ENCODE results near the gene ATP5MK. TPM values are rescaled to one million over a fixed set of nuclear protein-coding genes. Genes with fewer than 3 reads are reported as not detected.
"Not testable (repeated sequence)": the region's sequence is repeated elsewhere in the genome, so short reads cannot be mapped to it uniquely, and the experiment has no call there.

Gene ATP5MK
- total and polyA plus RNA-seq, 12 donors = 936 to 3,857 (median 1,276) TPM

DNA sequence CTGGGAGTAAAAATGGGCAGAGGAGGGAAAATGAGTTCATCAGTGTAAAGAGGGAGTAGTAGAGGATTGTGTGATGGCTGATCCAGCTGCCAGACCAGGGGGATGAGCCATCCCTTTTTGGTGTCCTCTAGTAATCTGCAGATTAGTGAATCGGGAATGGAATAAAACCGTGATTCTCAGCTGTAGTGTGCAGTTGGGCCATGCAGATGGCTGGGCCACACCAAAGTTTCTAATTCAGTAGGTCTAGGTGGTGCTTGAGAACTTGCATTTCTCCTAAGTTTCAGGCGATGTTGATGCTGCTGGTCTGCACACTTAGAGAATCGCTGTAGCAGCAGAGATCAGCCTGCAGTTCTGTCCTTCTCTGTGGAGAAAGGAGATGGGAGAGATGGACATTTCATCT lies 22.8 kb upstream of the ATP5MK start:
- ATAC-seq (no peak), DNase-seq (no peak)
- no peak overlapping the region for H3K27ac ChIP-seq
- no peak overlapping the region for H3K4me3 ChIP-seq
- no peaks in the 10 kb centered on the region for H3K4me1 ChIP-seq
- intact Hi-C loops (cut with DNase I) = loop anchor here in 4 of 10 donors (1.0 to 10.0 kb wide), 5 partner anchors 20 to 446 kb away; no protein-coding TSS in a partner anchor
- H3K36me3 ChIP-seq = peaks cover under 1 to 100% (median 87%) of the 10 kb centered on the region in 9 donors
- 93 to 94% methylated on average over 4 of the region's 4 CpGs for WGBS, 2 donors
- H3K27me3 ChIP-seq = no peaks in the 10 kb centered on the region
- H3K9me3 ChIP-seq = no peaks in the 10 kb centered on the region
- TF ChIP-seq, protein P1, sequence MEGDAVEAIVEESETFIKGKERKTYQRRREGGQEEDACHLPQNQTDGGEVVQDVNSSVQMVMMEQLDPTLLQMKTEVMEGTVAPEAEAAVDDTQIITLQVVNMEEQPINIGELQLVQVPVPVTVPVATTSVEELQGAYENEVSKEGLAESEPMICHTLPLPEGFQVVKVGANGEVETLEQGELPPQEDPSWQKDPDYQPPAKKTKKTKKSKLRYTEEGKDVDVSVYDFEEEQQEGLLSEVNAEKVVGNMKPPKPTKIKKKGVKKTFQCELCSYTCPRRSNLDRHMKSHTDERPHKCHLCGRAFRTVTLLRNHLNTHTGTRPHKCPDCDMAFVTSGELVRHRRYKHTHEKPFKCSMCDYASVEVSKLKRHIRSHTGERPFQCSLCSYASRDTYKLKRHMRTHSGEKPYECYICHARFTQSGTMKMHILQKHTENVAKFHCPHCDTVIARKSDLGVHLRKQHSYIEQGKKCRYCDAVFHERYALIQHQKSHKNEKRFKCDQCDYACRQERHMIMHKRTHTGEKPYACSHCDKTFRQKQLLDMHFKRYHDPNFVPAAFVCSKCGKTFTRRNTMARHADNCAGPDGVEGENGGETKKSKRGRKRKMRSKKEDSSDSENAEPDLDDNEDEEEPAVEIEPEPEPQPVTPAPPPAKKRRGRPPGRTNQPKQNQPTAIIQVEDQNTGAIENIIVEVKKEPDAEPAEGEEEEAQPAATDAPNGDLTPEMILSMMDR (IDR thresholded peaks at IDR 0.05) = no peak

DNA sequence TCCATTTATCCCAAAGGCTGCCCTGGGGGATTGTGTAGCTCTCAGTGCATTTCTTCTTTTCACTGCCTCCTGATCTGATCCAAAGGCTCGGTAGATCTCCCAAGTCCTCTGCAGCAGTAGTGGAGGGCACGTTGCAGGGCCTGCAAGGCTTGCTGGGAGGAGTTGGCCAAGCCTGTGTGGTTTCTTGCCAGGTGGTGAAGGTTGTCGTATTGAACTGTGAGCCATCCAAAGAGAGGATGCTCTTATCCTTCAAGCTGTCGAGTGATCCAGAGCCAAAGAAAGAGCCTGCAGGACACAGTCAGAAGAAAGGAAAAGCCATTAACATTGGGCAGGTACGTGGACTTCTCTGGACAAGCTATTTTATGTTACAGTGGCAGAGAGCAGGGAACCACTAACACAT lies 21.3 kb upstream of the ATP5MK start:
- no peak for ATAC-seq
- no peak overlapping the region for H3K27ac ChIP-seq
- WGBS, 2 donors = 89 to 92% methylated on average over 5 of the region's 5 CpGs
- no peaks in the 10 kb centered on the region for H3K9me3 ChIP-seq
- H3K36me3 ChIP-seq = peaks cover 5 to 100% (median 87%) of the 10 kb centered on the region in 9 donors
- DNase-seq = no peak
- intact Hi-C loops (cut with DNase I) = loop anchor here (1.0 to 10.0 kb wide), 7 partner anchors 63 to 447 kb away; no protein-coding TSS in a partner anchor
- no peaks in the 10 kb centered on the region for H3K27me3 ChIP-seq
- no peak overlapping the region for H3K4me3 ChIP-seq
- TF ChIP-seq, protein P1 (IDR thresholded peaks at IDR 0.05) = no peak
- no peaks in the 10 kb centered on the region for H3K4me1 ChIP-seq

DNA sequence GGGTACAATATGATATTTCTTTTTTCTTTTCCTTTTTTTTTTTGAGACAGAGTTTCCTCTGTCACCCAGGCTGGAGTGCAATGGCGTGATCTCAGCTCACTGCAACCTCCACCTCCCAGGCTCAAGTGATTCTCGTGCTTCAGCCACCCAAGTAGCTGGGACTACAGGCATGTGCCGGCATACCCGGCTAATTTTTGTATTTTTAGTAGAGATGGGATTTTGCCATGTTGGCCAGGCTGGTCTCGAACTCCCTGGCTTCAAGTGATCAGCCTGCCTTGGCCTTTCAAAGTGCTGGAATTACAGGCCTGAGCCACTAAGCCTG lies 20.8 kb upstream of the ATP5MK start:
- H3K4me3 ChIP-seq, H3K27ac ChIP-seq, H3K27me3 ChIP-seq, DNase-seq, ATAC-seq, H3K4me1 ChIP-seq, H3K9me3 ChIP-seq: not testable (repeated sequence)
- intact Hi-C loops (cut with DNase I) = loop anchor here (1.0 to 10.0 kb wide), 7 partner anchors 64 to 448 kb away; no protein-coding TSS in a partner anchor
- H3K36me3 ChIP-seq = peaks cover 5 to 100% (median 85%) of the 10 kb centered on the region in 9 donors
- 92 to 94% methylated on average over 5 of the region's 5 CpGs for WGBS, 2 donors

DNA sequence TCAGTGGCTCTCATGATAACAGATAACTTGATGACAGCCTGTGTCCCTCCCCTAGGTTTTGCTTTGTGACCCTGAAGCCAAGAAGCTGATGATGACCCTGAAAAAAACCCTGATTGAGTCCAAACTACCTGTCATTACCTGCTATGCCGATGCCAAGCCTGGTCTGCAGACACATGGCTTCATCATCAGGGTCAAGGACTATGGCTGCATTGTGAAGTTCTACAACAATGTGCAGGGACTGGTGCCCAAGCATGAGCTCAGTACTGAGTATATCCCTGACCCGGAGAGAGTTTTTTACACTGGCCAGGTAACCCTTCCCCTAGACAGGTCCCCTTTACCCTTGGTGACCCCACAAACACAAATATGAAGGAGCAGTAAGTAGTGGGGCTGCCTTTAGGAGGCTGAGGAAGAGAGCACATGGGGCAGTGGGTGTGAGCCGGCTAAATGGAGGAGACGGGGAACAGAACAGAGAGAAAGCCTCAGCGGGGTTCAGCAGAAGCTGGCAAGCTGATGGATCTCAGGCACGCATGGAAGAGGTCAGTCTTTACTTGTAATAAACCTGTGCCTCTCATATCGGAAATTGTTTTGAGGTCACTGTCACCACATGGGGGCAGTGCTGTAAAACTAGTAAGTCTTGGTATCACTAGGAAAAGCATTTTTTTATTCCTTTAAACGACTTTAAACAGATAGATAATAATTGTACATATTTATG lies 20.3 kb upstream of the ATP5MK start:
- no peaks in the 10 kb centered on the region for H3K4me1 ChIP-seq
- 50 to 53% methylated on average over 8 of the region's 8 CpGs for WGBS, 2 donors
- TF ChIP-seq, protein P1 (IDR thresholded peaks at IDR 0.05) = peak; percentile 40 to 85 (median 72)
- H3K27ac ChIP-seq = no peak overlapping the region
- DNase-seq (peak in 1 of 2 donors; percentile 67), ATAC-seq (peak in 5 of 8 donors; percentile 30 to 69 (median 46))
- no peaks in the 10 kb centered on the region for H3K27me3 ChIP-seq
- intact Hi-C loops (cut with DNase I) = loop anchor here (1.0 to 10.0 kb wide), 7 partner anchors 64 to 448 kb away; no protein-coding TSS in a partner anchor
- H3K9me3 ChIP-seq = no peaks in the 10 kb centered on the region
- peaks cover 5 to 100% (median 89%) of the 10 kb centered on the region in 9 donors for H3K36me3 ChIP-seq
- H3K4me3 ChIP-seq = no peak overlapping the region

DNA sequence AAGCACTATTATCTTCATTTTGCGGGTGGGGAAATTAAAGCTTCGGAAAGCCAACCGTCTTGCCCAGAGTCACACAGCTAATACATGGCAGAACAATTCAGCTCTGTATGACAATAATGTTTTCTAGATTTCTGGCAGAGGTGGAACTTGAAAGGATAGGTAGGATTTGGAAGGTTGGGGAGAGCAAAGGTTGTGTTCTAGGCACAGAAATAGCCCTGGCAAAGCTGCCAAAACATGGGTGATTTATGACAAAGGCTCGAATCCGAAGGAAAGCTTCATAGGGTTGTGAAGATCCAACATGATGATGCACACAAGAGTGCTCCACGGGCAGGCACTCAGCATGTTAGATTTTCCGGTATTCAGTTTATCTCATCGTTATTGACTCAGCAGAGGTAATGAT lies 19.3 kb upstream of the ATP5MK start:
- Histone ChIP-seq H3K27ac (no peak overlapping the region), H3K9me3 (no peaks in the 10 kb centered on the region), H3K4me3 (no peak overlapping the region), H3K36me3 (peaks cover 5 to 100% (median 90%) of the 10 kb centered on the region in 9 donors), H3K27me3 (no peaks in the 10 kb centered on the region), H3K4me1 (no peaks in the 10 kb centered on the region)
- WGBS, 2 donors = 86 to 93% methylated on average over 8 of the region's 8 CpGs
- no peak for ATAC-seq
- TF ChIP-seq, protein P1 (IDR thresholded peaks at IDR 0.05) = no peak
- DNase-seq = no peak
- intact Hi-C loops (cut with DNase I) = loop anchor here in 5 of 10 donors (1.0 to 10.0 kb wide), 5 partner anchors 67 to 449 kb away; no protein-coding TSS in a partner anchor
